ENCODE measurements around the gene RWDD4. TPM values are rescaled to one million over a fixed set of nuclear protein-coding genes. Genes with fewer than 3 reads are reported as not detected.
"Not testable (repeated sequence)": the region's sequence is repeated elsewhere in the genome, so short reads cannot be mapped to it uniquely, and the experiment has no call there.

RWDD4 gene
- total and polyA plus RNA-seq, 10 donors, result 8.3 to 16.9 (median 13.2) TPM

GRCh38 chr4:183631577-183632198 is 27.3 kb downstream of the RWDD4 start:
- Histone ChIP-seq H3K27me3 (replicated peaks in 1 of 7) (no peaks in the 10 kb centered on the region), H3K36me3 (no peaks in the 10 kb centered on the region), H3K4me1 (no peaks in the 10 kb centered on the region), H3K9me3 (no peaks in the 10 kb centered on the region), H3K4me3 (no peak overlapping the region), H3K27ac (no peak overlapping the region)
- intact Hi-C loops (cut with DNase I; ENCODE audit: low total_unique reads), result no loop called here
- 80 to 89% (median 85%) methylated on average over 11 of the region's 11 CpGs for WGBS, 5 donors
- TF ChIP-seq POLR2A (IDR thresholded peaks at IDR 0.05) (no peak), POLR2AphosphoS5 (IDR thresholded peaks at IDR 0.05) (no peak)
- no peak for DNase-seq

GRCh38 chr4:183627979-183628588 is 30.9 kb downstream of the RWDD4 start:
- no peak overlapping the region for H3K27ac ChIP-seq
- H3K4me3 ChIP-seq, result no peak overlapping the region
- no peaks in the 10 kb centered on the region for H3K9me3 ChIP-seq
- no peaks in the 10 kb centered on the region for H3K36me3 ChIP-seq
- no peaks in the 10 kb centered on the region for H3K4me1 ChIP-seq
- WGBS, 5 donors, result 87 to 95% (median 88%) methylated on average over 10 to 12 of the region's 12 CpGs
- H3K27me3 ChIP-seq (replicated peaks in 1 of 7), result no peaks in the 10 kb centered on the region
- no peak for DNase-seq
- TF ChIP-seq POLR2A (IDR thresholded peaks at IDR 0.05) (no peak), POLR2AphosphoS5 (IDR thresholded peaks at IDR 0.05) (no peak)
- TF ChIP-seq, protein P1, sequence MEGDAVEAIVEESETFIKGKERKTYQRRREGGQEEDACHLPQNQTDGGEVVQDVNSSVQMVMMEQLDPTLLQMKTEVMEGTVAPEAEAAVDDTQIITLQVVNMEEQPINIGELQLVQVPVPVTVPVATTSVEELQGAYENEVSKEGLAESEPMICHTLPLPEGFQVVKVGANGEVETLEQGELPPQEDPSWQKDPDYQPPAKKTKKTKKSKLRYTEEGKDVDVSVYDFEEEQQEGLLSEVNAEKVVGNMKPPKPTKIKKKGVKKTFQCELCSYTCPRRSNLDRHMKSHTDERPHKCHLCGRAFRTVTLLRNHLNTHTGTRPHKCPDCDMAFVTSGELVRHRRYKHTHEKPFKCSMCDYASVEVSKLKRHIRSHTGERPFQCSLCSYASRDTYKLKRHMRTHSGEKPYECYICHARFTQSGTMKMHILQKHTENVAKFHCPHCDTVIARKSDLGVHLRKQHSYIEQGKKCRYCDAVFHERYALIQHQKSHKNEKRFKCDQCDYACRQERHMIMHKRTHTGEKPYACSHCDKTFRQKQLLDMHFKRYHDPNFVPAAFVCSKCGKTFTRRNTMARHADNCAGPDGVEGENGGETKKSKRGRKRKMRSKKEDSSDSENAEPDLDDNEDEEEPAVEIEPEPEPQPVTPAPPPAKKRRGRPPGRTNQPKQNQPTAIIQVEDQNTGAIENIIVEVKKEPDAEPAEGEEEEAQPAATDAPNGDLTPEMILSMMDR (IDR thresholded peaks at IDR 0.05 in 8 of 11, conservative IDR thresholded peaks at IDR 0.05 in 3 of 11), result no peak
- intact Hi-C loops (cut with DNase I; ENCODE audit: low total_unique reads), result no loop called here

DNA sequence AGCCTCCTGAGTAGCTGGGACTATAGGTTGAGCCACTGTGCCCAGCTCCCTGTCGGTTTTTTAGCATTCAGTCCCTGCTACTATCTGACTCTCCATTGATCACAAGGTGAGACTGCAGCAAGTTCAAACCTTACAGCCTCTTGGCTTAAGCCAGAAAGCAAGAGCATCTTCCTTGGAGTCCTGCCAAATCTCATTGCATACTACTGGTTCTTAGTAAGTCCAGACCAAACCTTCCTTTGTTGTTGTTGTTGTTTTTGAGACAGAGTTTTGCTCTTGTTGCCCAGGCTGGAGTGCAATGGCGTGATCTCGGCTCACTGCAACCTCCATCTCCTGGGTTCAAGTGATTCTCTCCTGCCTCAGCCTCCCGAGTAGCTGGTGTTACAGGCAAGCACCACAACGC is 31.7 kb downstream of the RWDD4 start:
- DNase-seq; intact Hi-C loops (cut with DNase I; ENCODE audit: low total_unique reads); H3K9me3 ChIP-seq; H3K36me3 ChIP-seq; H3K27me3 ChIP-seq (replicated peaks in 1 of 7); H3K4me3 ChIP-seq; H3K4me1 ChIP-seq; H3K27ac ChIP-seq: not testable (repeated sequence)
- 87 to 98% (median 93%) methylated on average over 5 of the region's 5 CpGs for WGBS, 5 donors

GRCh38 chr4:183626168-183626567 is 32.8 kb downstream of the RWDD4 start:
- 90 to 95% (median 95%) methylated on average over 6 of the region's 6 CpGs for WGBS, 5 donors
- TF ChIP-seq, protein P1 (IDR thresholded peaks at IDR 0.05 in 8 of 11, conservative IDR thresholded peaks at IDR 0.05 in 3 of 11), result no peak
- no peak for TF ChIP-seq POLR2AphosphoS5 (IDR thresholded peaks at IDR 0.05)
- no peak for TF ChIP-seq POLR2A (IDR thresholded peaks at IDR 0.05)

DNA sequence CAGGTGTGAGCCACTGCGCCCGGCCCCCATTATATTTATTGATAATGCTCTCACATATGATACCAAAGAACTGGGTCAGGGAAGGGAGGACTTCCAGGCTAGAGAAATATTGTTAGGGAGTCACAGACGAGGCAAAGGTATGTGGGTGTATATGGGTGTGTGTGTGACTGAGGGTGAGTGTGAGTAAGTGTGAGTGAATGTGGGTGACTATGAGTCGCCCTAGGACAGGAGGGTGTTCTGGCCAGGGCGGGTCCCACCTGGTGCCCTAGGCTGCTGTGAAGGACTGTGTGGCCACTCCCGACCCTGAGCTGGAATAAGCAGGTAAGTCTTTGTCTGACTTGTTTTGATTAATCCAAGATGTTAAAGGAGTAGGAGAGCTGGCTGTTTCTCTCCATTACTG is 34.4 kb downstream of the RWDD4 start:
- H3K4me3 ChIP-seq, result no peak overlapping the region
- no peaks in the 10 kb centered on the region for H3K27me3 ChIP-seq (replicated peaks in 1 of 7)
- intact Hi-C loops (cut with DNase I; ENCODE audit: low total_unique reads), result no loop called here
- WGBS, 5 donors, result 88 to 95% (median 90%) methylated on average over 6 of the region's 6 CpGs
- H3K4me1 ChIP-seq, result peaks cover 0 to 11% (median 0%) of the 10 kb centered on the region in 6 donors
- DNase-seq, result no peak
- TF ChIP-seq, protein P1 (IDR thresholded peaks at IDR 0.05 in 8 of 11, conservative IDR thresholded peaks at IDR 0.05 in 3 of 11), result no peak
- TF ChIP-seq POLR2A (IDR thresholded peaks at IDR 0.05), result no peak
- no peak for TF ChIP-seq POLR2AphosphoS5 (IDR thresholded peaks at IDR 0.05)
- H3K36me3 ChIP-seq, result no peaks in the 10 kb centered on the region
- no peaks in the 10 kb centered on the region for H3K9me3 ChIP-seq
- no peak overlapping the region for H3K27ac ChIP-seq

More at GRCh38 chr4:183626168-183626567, 32.8 kb downstream of the RWDD4 start:
- H3K27me3 ChIP-seq (replicated peaks in 1 of 7), result no peaks in the 10 kb centered on the region
- no peak overlapping the region for H3K27ac ChIP-seq
- intact Hi-C loops (cut with DNase I; ENCODE audit: low total_unique reads), result no loop called here
- H3K4me1 ChIP-seq, result peaks cover 0 to 11% (median 0%) of the 10 kb centered on the region in 6 donors
- H3K36me3 ChIP-seq, result no peaks in the 10 kb centered on the region
- DNase-seq, result no peak
- no peaks in the 10 kb centered on the region for H3K9me3 ChIP-seq
- no peak overlapping the region for H3K4me3 ChIP-seq
